Endodermal cell (in vitro differentiated cells): ENCODE data around the gene SEMA3A. TPM values are rescaled to one million over a fixed set of nuclear protein-coding genes. Genes with fewer than 3 reads are reported as not detected.

Experiments used
- DNase-seq: peaks from one replicate; pipeline ENCODE4 v3.0.0-alpha.2; 2017
- H3K27ac ChIP-seq: 2 replicates; pipeline ENCODE4 v1.5.1; 2013; ENCODE audit warnings: mild to moderate bottlenecking, low read depth, low read length, moderate library complexity
- H3K27me3 ChIP-seq: 2 replicates; pipeline ENCODE4 v1.6.1; 2013; ENCODE audit warnings: mild to moderate bottlenecking, low read length, moderate library complexity; ENCODE audit not compliant: insufficient read depth, control insufficient read depth, poor library complexity, severe bottlenecking
- H3K36me3 ChIP-seq: 2 replicates; pipeline ENCODE4 v1.7.0; 2013; ENCODE audit warnings: mild to moderate bottlenecking, low read length, moderate library complexity; ENCODE audit not compliant: control insufficient read depth, insufficient read depth
- H3K4me1 ChIP-seq: one replicate; pipeline ENCODE4 v1.7.0; 2013; ENCODE audit warnings: low read length; ENCODE audit not compliant: control insufficient read depth, insufficient read depth
- H3K4me3 ChIP-seq: 2 replicates; pipeline ENCODE4 v1.5.1; 2013; ENCODE audit warnings: mild to moderate bottlenecking, low read length, moderate library complexity
- H3K9ac ChIP-seq: 2 replicates; pipeline ENCODE4 v1.6.1; 2013; ENCODE audit warnings: mild to moderate bottlenecking, low read length, moderate library complexity; ENCODE audit not compliant: poor library complexity, severe bottlenecking; ENCODE audit errors: extremely low read depth
- H3K9me3 ChIP-seq: 2 replicates; pipeline ENCODE4 v1.6.1; 2013; ENCODE audit warnings: mild to moderate bottlenecking, low read length, moderate library complexity; ENCODE audit not compliant: control insufficient read depth
- H3K27ac Mint-ChIP-seq: 2 replicates; pipeline ENCODE4 v1.8.0; 2020; ENCODE audit warnings: mixed read lengths
- H3K27me3 Mint-ChIP-seq: 2 replicates; pipeline ENCODE4 v1.8.0; 2021; ENCODE audit warnings: mild to moderate bottlenecking, mixed read lengths; ENCODE audit not compliant: insufficient read depth
- H3K36me3 Mint-ChIP-seq: 2 replicates; pipeline ENCODE4 v1.8.0; 2020; ENCODE audit warnings: low read depth, mixed read lengths
- H3K4me1 Mint-ChIP-seq: 2 replicates; pipeline ENCODE4 v1.8.0; 2020; ENCODE audit warnings: mixed read lengths
- H3K4me3 Mint-ChIP-seq: 2 replicates; pipeline ENCODE4 v1.8.0; 2020; ENCODE audit warnings: mild to moderate bottlenecking, moderate library complexity, mixed read lengths
- H3K9me3 Mint-ChIP-seq: 2 replicates; pipeline ENCODE4 v1.8.0; 2020; ENCODE audit warnings: mild to moderate bottlenecking, mixed read lengths
- WGBS, 2 experiments: methylation state at CpG; one replicate each; pipeline versions ENCODE4 v1.1.5 to v1.1.7; 2013; ENCODE audit warnings: missing lambda C conversion rate in 2 of 2, mixed read lengths in 1 of 2; ENCODE audit not compliant: insufficient coverage in 1 of 2, insufficient read length in 1 of 2; 5-methylcytosine and 5-hydroxymethylcytosine counted together
- total RNA-seq, 2 donors: library from RNA; stranded (reverse); fragmentation: NEBNext Ultra II Directional in 1 of 2; extraction: Animal tissue kit (Norgen Biotek cat#: 25700) in 1 of 2; gene quantifications; 2 replicates in 1 of 2; 3 replicates in 1 of 2; pipeline ENCODE4 v1.2.1, GENCODE V29; 2021
- TF ChIP-seq, protein P1 (sequence below): fragments of 200-600 bp; sonication (generic); conservative IDR thresholded peaks from 2 replicates; pipeline ENCODE4 v1.5.0; 2021; ENCODE audit warnings: antibody characterized with exemption, mild to moderate bottlenecking

SEMA3A gene
- total RNA-seq, 2 donors from 2014 or later, result 43.5 to 72.8 TPM

DNA sequence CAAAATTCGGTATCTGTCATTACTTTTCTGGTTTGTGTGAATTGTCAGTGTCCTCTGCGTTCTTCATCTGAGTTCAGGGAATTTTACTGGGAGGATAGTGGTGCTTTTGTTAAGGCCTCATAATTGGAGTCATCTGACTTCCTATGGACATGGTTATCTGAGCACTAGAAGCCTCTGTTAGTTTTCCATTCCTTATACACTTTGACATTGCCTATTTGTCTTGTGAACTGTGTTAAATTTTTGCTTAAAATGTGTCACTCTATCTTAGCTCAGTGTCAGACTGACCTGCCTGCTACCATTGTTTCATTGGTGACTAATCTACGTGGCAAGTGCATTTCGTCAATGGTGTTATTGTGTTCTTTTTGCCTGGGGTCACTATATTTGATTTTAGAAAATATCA is 253.3 kb downstream of the SEMA3A start:
- Mint-ChIP-seq H3K27ac (peak overlapping the region; percentile 48), H3K36me3 (peaks cover 2% of the 10 kb centered on the region), H3K9me3 (no peaks in the 10 kb centered on the region), H3K27me3 (no peaks in the 10 kb centered on the region), H3K4me3 (no peak overlapping the region), H3K4me1 (peaks cover 17% of the 10 kb centered on the region)
- H3K27ac ChIP-seq, result no peak overlapping the region
- no peak for DNase-seq
- no peaks in the 10 kb centered on the region for H3K36me3 ChIP-seq
- TF ChIP-seq, protein P1, sequence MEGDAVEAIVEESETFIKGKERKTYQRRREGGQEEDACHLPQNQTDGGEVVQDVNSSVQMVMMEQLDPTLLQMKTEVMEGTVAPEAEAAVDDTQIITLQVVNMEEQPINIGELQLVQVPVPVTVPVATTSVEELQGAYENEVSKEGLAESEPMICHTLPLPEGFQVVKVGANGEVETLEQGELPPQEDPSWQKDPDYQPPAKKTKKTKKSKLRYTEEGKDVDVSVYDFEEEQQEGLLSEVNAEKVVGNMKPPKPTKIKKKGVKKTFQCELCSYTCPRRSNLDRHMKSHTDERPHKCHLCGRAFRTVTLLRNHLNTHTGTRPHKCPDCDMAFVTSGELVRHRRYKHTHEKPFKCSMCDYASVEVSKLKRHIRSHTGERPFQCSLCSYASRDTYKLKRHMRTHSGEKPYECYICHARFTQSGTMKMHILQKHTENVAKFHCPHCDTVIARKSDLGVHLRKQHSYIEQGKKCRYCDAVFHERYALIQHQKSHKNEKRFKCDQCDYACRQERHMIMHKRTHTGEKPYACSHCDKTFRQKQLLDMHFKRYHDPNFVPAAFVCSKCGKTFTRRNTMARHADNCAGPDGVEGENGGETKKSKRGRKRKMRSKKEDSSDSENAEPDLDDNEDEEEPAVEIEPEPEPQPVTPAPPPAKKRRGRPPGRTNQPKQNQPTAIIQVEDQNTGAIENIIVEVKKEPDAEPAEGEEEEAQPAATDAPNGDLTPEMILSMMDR, result no peak
- H3K9ac ChIP-seq, result no peak overlapping the region
- H3K4me3 ChIP-seq, result no peak overlapping the region
- H3K9me3 ChIP-seq, result no peaks in the 10 kb centered on the region
- no peaks in the 10 kb centered on the region for H3K27me3 ChIP-seq
- 82 to 100% methylated on average over 1 to 4 of the region's 4 CpGs for WGBS, 2 experiments
- H3K4me1 ChIP-seq, result no peaks in the 10 kb centered on the region

DNA sequence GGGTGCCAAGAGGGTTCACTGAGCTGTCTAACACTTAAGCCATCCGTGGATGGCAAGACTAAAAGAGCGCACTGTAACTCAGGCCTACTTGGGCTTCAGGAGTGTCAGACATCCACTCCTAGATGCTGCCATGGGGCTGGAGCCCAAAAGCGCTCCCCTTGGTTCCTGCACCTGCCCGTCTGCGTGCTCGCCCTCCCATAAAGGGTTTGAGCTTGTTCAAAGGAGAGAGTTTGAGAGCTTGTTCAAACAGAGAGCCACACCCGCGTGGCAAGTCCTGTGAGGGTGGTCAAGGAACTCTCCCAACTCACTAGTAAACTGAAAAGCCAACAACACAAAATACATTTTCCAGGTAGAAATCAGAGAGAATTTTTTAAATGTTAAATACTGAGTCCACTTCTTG is 256.7 kb downstream of the SEMA3A start:
- TF ChIP-seq, protein P1, result no peak
- no peak for DNase-seq
- Histone ChIP-seq H3K27me3 (no peaks in the 10 kb centered on the region), H3K4me3 (no peak overlapping the region), H3K36me3 (no peaks in the 10 kb centered on the region), H3K9ac (no peak overlapping the region), H3K4me1 (no peaks in the 10 kb centered on the region), H3K27ac (no peak overlapping the region), H3K9me3 (no peaks in the 10 kb centered on the region)
- Mint-ChIP-seq H3K27ac (no peak overlapping the region), H3K9me3 (no peaks in the 10 kb centered on the region), H3K4me1 (peaks cover 19% of the 10 kb centered on the region), H3K4me3 (no peak overlapping the region), H3K27me3 (no peaks in the 10 kb centered on the region), H3K36me3 (peaks cover 2% of the 10 kb centered on the region)
- WGBS, 2 experiments, result 96 to 100% methylated on average over 3 to 8 of the region's 8 CpGs

DNA sequence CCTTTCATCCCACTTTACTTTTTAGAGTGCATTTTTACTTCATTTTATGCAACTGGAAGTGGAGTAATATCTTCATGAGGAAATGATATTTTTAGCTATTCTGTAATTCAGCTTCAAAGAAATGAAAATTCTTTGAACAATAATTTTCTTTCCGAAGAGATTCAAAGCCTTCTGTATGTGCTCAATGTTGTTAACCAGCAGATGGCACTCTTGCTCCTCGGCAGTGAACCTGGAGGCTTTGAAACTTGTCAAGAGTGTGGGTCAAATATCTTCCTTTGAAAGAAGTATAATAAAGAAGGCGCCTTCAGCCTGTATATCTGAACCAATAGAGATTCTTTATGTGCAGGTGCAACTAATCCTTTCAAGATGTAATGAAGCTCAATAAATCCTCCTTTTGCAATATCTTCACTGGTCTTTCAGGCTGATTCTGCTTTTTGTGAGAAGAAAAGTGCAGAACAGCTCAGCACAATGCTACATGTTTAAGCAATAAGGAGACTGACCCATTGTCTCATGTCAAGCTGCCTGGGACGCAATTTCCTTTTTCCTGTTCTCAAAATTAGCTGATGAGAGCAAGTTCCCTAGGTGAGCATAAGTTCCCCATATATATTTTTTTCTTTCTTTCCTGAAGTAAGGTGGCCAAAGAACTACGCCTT is 258.4 kb downstream of the SEMA3A start:
- H3K4me3 Mint-ChIP-seq, result no peak overlapping the region
- Histone ChIP-seq H3K27ac (no peak overlapping the region), H3K36me3 (no peaks in the 10 kb centered on the region), H3K4me1 (no peaks in the 10 kb centered on the region), H3K9ac (no peak overlapping the region), H3K9me3 (no peaks in the 10 kb centered on the region), H3K27me3 (no peaks in the 10 kb centered on the region), H3K4me3 (no peak overlapping the region)
- TF ChIP-seq, protein P1, result peak; percentile 98
- peak; percentile 83 for DNase-seq
- peaks cover 2% of the 10 kb centered on the region for H3K36me3 Mint-ChIP-seq
- no peaks in the 10 kb centered on the region for H3K9me3 Mint-ChIP-seq
- H3K27ac Mint-ChIP-seq, result no peak overlapping the region
- peaks cover 14% of the 10 kb centered on the region for H3K4me1 Mint-ChIP-seq
- WGBS, 2 experiments, result 30 to 61% methylated on average over 2 to 5 of the region's 5 CpGs
- no peaks in the 10 kb centered on the region for H3K27me3 Mint-ChIP-seq
